HUES6 (cell line): ENCODE results near the gene GNS.
A peak's percentile ranks its signal among the peaks of the same experiment; 100 is the strongest.
"Not testable (repeated sequence)": the region's sequence is repeated elsewhere in the genome, so short reads cannot be mapped to it uniquely, and the experiment has no call there.

ENCODE experiments used
- H3K27ac ChIP-seq: 2 replicates; pipeline ENCODE4 v1.7.0; 2013; ENCODE audit warnings: low read depth, mild to moderate bottlenecking, low read length, inconsistent platforms
- H3K27me3 ChIP-seq: 2 replicates; pipeline ENCODE4 v1.6.1; 2013; ENCODE audit warnings: low read length; ENCODE audit not compliant: control insufficient read depth, insufficient read depth
- H3K36me3 ChIP-seq: 2 replicates; pipeline ENCODE4 v1.6.1; 2013; ENCODE audit warnings: low read length; ENCODE audit not compliant: control insufficient read depth, insufficient read depth
- H3K4me1 ChIP-seq: 2 replicates; pipeline ENCODE4 v1.6.1; 2013; ENCODE audit warnings: low read length; ENCODE audit not compliant: control insufficient read depth, insufficient read depth
- H3K4me3 ChIP-seq: 2 replicates; pipeline ENCODE4 v1.5.1; 2013; ENCODE audit warnings: low read depth, low read length
- H3K9ac ChIP-seq: one replicate; pipeline ENCODE4 v1.6.1; 2013; ENCODE audit warnings: mild to moderate bottlenecking, low read length
- H3K9me3 ChIP-seq: 2 replicates; pipeline ENCODE4 v1.6.1; 2013; ENCODE audit warnings: low read depth, low read length; ENCODE audit not compliant: control insufficient read depth, insufficient read depth

The GNS gene

DNA sequence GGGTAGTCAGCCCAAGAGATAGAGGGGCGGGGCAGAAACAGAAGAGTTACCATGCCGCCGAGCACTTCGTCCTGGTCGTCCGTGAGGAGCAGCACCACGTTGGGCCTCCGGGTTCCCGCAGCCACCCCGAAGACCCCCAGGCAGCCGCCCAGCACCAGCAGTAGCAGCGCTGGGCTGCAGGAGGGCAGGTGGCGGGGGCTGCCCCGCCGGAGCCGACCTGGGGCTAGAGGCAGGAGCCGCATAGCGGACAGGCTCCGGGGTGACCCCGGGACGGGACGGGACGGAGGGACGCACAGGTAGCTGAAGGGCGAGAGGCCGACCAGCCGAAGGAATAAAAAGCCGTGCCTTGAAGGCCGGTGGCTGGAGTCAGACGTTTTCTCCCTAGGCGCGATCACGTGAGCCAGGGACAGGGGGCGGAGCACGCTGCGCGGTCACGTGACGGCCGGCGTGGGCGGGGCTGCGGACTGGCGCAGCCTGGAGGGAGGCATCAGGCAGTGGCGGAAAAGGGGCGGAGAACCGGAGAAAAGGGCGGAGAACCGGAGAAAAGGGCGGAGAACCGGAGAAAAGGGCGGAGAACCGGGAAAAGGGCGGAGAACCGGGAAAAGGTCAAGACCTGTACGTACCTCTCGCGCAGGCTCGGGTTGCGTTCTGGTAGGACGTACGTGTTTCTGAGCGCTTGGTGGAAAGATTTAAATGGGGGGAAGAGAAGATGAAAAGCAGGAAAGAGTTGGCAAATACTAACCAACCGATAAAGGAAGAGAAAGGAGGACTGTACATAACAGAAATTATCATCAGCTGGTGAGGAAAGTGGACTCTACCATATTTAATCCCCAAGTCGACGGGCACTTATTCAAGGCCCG lies at the start of gene GNS:
GNS (minus strand) TSS at position 372 of the 860 bp plus-strand sequence; CDS start at position 242, 130 bp downstream.
- Histone ChIP-seq H3K4me3 (peak within 1 kb of the TSS; percentile 96), H3K27me3 (no peaks in the 10 kb centered on the region), H3K36me3 (no peaks in the 10 kb centered on the region), H3K27ac (0 out of 2 replicates have a peak within 1 kb of the TSS, but pooled peaks have one; percentile 39), H3K9me3 (no peaks in the 10 kb centered on the region), H3K4me1 (peaks cover 3% of the 10 kb centered on the region; the same call in 1 of the 2 replicates), H3K9ac (peak within 1 kb of the TSS; percentile 72)

DNA sequence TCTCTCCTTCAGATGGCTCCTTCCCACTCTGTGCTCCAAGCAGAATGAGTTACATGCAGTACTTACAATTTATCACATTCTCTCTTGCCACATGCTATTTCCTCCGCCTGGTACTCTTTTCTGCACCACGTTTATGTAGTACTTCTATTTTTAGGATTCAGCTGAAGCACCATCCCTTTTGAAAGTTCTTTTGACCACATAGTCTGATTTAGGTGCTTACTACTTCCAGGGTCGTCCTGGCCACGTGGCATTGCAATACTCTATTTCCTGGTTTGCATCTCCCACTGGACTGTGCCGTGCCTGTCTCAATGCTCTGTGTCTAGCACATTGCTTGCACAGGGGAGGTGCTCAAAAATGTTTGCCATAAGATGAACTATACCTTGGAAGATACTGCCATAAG lies 48.9 kb upstream of the GNS start:
- H3K27ac ChIP-seq = no peak overlapping the region

DNA sequence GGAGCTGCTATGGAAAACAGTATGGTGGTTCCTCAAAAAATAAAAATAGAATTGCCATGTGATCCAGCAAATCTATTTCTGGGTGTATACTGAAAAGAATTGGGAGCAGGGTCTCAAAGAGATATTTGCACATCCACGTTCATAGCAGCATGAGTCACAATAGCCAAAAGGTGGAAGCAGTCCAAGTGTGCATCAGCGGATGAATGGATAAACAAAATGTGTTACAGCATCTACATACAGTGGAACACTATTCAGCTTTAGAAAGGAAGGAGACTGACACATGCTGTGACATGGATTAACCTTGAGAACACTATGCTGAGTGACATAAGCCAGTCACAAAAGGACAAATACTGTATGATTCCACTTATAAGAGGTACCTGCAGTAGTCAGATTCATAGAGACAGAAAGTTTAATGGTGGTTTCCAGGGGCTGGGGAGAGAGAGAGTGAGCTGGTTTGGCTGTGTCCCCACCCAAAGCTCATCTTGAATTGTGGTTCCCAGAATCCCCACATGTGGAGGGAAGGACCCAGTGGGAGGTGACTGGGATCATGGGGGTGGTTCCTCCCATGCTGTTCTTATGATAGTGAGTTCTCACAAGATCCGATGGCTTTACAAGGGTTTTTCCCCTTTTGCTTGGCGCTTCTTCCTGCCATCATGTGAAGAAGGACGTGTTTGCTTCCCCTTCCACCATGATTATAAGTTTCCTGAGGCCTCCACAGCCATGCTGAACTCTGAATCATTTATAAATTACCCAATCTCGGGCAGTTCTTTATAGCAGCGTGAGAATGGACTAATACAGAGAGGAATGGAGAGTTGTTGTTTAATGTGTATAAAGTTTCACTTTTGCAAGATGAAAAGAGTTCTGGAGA lies 47.6 kb upstream of the GNS start:
- no peak overlapping the region for H3K9ac ChIP-seq
- H3K4me1 ChIP-seq = no peaks in the 10 kb centered on the region
- no peaks in the 10 kb centered on the region for H3K9me3 ChIP-seq
- no peaks in the 10 kb centered on the region for H3K27me3 ChIP-seq
- no peak overlapping the region for H3K4me3 ChIP-seq
- H3K27ac ChIP-seq = no peak overlapping the region
- no peaks in the 10 kb centered on the region for H3K36me3 ChIP-seq

More for the DNA sequence above, 48.9 kb upstream of the GNS start:
- Histone ChIP-seq H3K27me3 (no peaks in the 10 kb centered on the region), H3K4me3 (no peak overlapping the region), H3K4me1 (no peaks in the 10 kb centered on the region), H3K9me3 (no peaks in the 10 kb centered on the region), H3K36me3 (no peaks in the 10 kb centered on the region), H3K9ac (no peak overlapping the region)

DNA sequence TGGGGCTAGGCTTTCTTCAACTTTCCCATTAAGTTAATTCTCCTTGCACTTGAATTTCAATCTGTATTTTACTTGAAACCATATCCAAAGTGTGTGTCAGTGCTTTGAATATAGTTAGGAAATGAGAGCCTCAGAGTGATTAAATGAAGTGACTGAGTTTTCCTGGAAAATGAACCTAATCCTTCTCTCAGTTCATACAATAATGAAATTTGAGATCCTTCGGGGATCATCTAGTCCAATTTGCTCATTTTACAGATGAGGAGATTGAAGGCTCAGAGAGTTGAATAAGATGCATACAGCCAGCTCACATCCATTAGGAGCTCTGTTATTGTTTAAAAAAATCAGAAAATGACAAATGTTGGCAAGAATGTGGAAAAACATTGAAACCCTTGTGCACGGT lies 47.0 kb upstream of the GNS start:
- no peaks in the 10 kb centered on the region for H3K4me1 ChIP-seq
- H3K4me3 ChIP-seq = no peak overlapping the region
- no peaks in the 10 kb centered on the region for H3K27me3 ChIP-seq
- no peaks in the 10 kb centered on the region for H3K36me3 ChIP-seq
- no peak overlapping the region for H3K27ac ChIP-seq
- H3K9me3 ChIP-seq = no peaks in the 10 kb centered on the region
- no peak overlapping the region for H3K9ac ChIP-seq

DNA sequence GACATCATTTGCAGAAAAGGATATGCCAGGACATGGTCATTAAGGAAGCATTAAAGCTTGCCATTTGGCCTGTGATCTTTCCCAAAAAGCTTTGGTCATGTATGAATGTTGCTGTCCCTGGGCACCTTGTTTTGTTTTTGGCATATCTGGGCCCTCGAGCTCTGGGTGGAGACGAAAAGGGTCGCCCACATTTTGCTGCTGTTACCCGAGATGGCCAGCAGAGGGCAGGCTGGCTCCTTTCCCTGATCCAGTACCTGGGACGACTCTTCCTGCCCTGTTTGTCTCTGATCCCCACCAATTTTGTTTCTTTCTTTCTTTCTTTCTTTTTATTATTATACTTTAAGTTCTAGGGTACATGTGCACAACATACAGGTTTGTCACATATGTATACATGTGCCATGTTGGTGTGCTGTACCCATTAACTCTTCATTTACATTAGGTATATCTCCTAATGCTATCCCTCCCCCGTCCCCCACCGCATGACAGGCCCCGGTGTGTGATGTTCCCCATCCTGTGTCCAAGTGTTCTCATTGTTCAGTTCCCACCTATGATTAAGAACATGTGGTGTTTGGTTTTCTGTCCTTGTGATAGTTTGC lies 43.1 kb upstream of the GNS start:
- H3K9me3 ChIP-seq, H3K27ac ChIP-seq, H3K4me1 ChIP-seq, H3K36me3 ChIP-seq, H3K27me3 ChIP-seq, H3K9ac ChIP-seq, H3K4me3 ChIP-seq: not testable (repeated sequence)

DNA sequence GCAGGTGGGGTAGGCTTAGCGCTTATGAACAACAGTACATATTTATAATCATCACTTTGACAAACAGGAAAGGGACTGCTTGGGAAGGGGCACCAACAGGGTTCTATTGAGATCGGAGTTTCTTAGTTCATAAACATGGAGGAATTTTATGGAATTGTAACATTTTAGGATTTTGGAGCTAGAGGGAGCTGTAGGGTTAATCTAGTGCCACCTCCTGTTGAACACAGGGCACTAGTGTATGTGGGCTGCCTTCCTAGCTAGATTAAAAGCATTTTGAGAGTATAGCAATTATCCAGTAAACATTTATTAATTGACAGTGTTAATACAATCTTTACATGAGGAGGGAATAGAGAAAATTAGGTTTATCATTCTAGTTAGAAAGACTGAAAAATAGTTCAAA lies 42.2 kb upstream of the GNS start:
- H3K27me3 ChIP-seq = no peaks in the 10 kb centered on the region; the same call in 1 of the 2 replicates
- no peak overlapping the region for H3K27ac ChIP-seq
- no peaks in the 10 kb centered on the region for H3K36me3 ChIP-seq
- no peak overlapping the region for H3K9ac ChIP-seq
- no peaks in the 10 kb centered on the region for H3K9me3 ChIP-seq
- H3K4me1 ChIP-seq = no peaks in the 10 kb centered on the region
- H3K4me3 ChIP-seq = no peak overlapping the region

DNA sequence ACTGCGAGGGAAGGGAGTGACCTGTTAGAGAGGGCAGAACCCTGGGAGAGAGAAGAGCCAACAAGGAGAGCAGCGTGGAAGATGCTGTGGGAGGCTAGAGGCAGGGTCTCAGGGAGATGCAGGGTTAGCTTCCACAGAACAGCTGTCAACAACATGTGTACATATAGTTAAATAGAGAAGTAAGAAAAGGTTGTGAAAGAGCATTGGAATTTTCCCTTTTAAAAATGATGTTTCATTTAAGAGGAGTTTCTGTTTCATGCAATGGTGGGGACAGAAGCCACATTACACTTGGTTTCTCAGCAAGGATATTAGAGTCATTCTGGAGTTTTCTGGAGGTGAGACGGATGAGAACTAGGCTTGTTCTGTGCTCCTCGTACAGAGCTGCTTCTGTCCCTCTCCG lies 41.4 kb upstream of the GNS start:
- Histone ChIP-seq H3K27me3 (no peaks in the 10 kb centered on the region; the same call in 1 of the 2 replicates), H3K9me3 (no peaks in the 10 kb centered on the region), H3K9ac (no peak overlapping the region), H3K27ac (no peak overlapping the region), H3K4me3 (no peak overlapping the region), H3K36me3 (no peaks in the 10 kb centered on the region), H3K4me1 (0 out of 2 replicates have a peak, but pooled peaks cover 5% of the 10 kb centered on the region)

DNA sequence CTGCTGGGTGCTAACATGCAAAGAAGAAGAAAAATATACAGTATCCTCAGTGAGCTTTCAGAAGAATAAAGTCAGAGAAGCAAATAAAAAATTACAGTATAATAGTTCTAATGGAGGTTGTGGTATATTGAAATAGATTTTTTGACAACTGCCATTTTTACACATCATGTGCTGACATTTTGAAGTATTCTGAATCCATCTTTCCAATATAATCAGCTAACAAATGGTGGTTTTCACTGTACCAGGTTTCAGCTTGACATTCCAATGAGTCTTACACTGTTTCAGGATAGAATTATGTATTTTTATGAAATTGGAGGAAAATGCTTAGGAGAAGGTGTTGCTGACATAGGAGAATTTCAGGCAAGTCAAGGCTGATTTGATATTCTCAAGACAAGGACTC lies 39.0 kb upstream of the GNS start:
- Histone ChIP-seq H3K9ac (no peak overlapping the region), H3K27me3 (no peaks in the 10 kb centered on the region; the same call in 1 of the 2 replicates), H3K36me3 (no peaks in the 10 kb centered on the region), H3K27ac (no peak overlapping the region), H3K9me3 (no peaks in the 10 kb centered on the region), H3K4me1 (peaks cover 5% of the 10 kb centered on the region; the same call in 1 of the 2 replicates), H3K4me3 (no peak overlapping the region)

DNA sequence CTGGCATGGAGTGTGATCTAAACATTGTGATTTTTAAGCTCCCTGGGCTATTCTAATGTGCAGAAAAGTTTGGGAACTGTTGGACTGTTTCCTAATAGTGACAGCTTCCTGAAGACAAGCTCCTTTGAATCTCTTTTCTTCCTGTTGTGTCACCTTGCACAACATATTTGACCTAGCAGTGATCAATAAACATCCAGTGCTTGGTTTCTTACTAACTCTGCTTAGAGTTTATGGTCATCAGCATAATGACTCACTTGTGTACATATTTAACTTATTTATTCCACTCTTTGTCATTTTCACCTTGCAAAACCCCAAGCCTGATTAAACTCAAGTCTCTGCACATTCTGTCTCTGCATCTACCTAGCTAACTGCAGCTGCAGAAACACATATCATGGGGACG lies 38.0 kb upstream of the GNS start:
- peaks cover 5% of the 10 kb centered on the region; the same call in 1 of the 2 replicates for H3K4me1 ChIP-seq
- no peak overlapping the region for H3K4me3 ChIP-seq
- H3K27me3 ChIP-seq = no peaks in the 10 kb centered on the region; the same call in 1 of the 2 replicates
- H3K27ac ChIP-seq = no peak overlapping the region
- no peak overlapping the region for H3K9ac ChIP-seq
- H3K36me3 ChIP-seq = no peaks in the 10 kb centered on the region
- H3K9me3 ChIP-seq = no peaks in the 10 kb centered on the region

DNA sequence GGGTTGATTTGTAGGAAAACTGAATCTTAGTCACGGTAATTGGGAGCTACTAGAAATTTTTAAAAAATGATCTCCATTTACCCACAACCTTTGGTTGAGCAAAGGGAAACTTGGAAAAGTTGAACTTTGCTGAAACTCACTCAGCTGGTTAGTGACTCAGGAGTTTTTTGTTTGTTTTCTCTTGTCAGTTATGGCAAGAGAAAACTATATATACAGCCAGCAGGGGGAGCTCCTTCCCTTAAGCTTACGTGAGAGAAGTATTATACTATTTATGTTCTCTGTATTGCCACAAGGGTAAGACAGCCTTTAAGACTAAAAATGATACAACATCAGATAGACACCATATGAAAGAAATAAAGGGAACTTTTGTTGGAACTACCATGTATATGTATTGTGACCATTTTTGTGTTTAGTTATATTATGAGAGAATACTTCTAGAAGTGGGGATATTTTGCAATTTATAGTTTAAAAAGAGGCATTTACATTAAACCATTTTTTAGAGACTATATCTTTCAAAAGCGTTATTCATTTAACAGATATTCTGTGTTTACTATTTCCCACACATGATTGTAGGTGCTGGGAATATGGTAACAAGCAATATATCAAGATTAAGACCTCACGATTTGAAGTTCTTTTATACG lies 37.1 kb upstream of the GNS start:
- H3K27ac ChIP-seq = peak overlapping the region; percentile 22; the same call in 1 of the 2 replicates
- no peak overlapping the region for H3K9ac ChIP-seq
- peaks cover 5% of the 10 kb centered on the region; the same call in 1 of the 2 replicates for H3K4me1 ChIP-seq
- no peaks in the 10 kb centered on the region for H3K36me3 ChIP-seq
- no peaks in the 10 kb centered on the region; the same call in 1 of the 2 replicates for H3K27me3 ChIP-seq
- H3K4me3 ChIP-seq = no peak overlapping the region
- H3K9me3 ChIP-seq = no peaks in the 10 kb centered on the region
